Neuronal stem cell (in vitro differentiated cells): ENCODE data around the gene CHRD.

Source experiments
- DNase-seq: peaks from one replicate; pipeline ENCODE4 v3.0.0-alpha.2; 2013; ENCODE audit warnings: low spot score
- H2AFZ ChIP-seq: one replicate; pipeline ENCODE4 v1.6.1; 2013; ENCODE audit warnings: mild to moderate bottlenecking, low read length, inconsistent platforms
- H2AK5ac ChIP-seq: 2 replicates; pipeline ENCODE4 v1.6.1; 2013; ENCODE audit warnings: low read depth, mild to moderate bottlenecking, inconsistent platforms, low read length, moderate library complexity, mixed read lengths
- H2BK120ac ChIP-seq: 2 replicates; pipeline ENCODE4 v1.6.1; 2013; ENCODE audit warnings: low read depth, mild to moderate bottlenecking, inconsistent platforms, low read length, moderate library complexity, mixed read lengths
- H2BK12ac ChIP-seq: one replicate; pipeline ENCODE4 v1.6.1; 2013; ENCODE audit warnings: low read length, inconsistent platforms
- H2BK15ac ChIP-seq: 2 replicates; pipeline ENCODE4 v1.6.1; 2013; ENCODE audit warnings: mild to moderate bottlenecking, low read length, inconsistent platforms, mixed read lengths
- H2BK5ac ChIP-seq: one replicate; pipeline ENCODE4 v1.6.1; 2013; ENCODE audit warnings: inconsistent platforms, mild to moderate bottlenecking, low read length, moderate library complexity
- H3K14ac ChIP-seq: one replicate; pipeline ENCODE4 v1.6.1; 2013; ENCODE audit warnings: low read length, inconsistent platforms
- H3K18ac ChIP-seq: 2 replicates; pipeline ENCODE4 v1.6.1; 2013; ENCODE audit warnings: low read length, inconsistent platforms
- H3K23ac ChIP-seq: 2 replicates; pipeline ENCODE4 v1.6.1; 2013; ENCODE audit warnings: low read depth, mild to moderate bottlenecking, mixed read lengths, low read length, inconsistent platforms; ENCODE audit not compliant: poor library complexity
- H3K27ac ChIP-seq: replicated peaks from 3 replicates; pipeline ENCODE4 v1.5.1; 2013; ENCODE audit warnings: low read length, inconsistent platforms
- H3K27me3 ChIP-seq, 3 experiments: 2 replicates each; pipeline ENCODE4 v1.6.1; 2013; ENCODE audit warnings: low read length in 3 of 3, mild to moderate bottlenecking in 2 of 3, inconsistent platforms in 1 of 3, low read depth in 1 of 3, mixed read lengths in 1 of 3, moderate library complexity in 1 of 3; ENCODE audit not compliant: control insufficient read depth in 3 of 3, insufficient read depth in 3 of 3
- H3K36me3 ChIP-seq, 2 donors: replicated peaks in 1 of 2; 2 replicates each; pipeline ENCODE4 v1.6.1; 2013; ENCODE audit warnings: low read length in 2 of 2; ENCODE audit not compliant: control insufficient read depth in 2 of 2, insufficient read depth in 2 of 2
- H3K4ac ChIP-seq: 2 replicates; pipeline ENCODE4 v1.6.1; 2013; ENCODE audit warnings: inconsistent platforms, mild to moderate bottlenecking, low read length, moderate library complexity
- H3K4me1 ChIP-seq, 2 donors: 1 replicate in 1 of 2; 2 replicates in 1 of 2; pipeline ENCODE4 v1.6.1; 2013; ENCODE audit warnings: low read length in 2 of 2, low read depth in 1 of 2; ENCODE audit not compliant: control insufficient read depth in 2 of 2, insufficient read depth in 1 of 2
- H3K4me2 ChIP-seq: one replicate; pipeline ENCODE4 v1.6.1; 2013; ENCODE audit warnings: mild to moderate bottlenecking, low read length, inconsistent platforms; ENCODE audit not compliant: insufficient read depth, poor library complexity, severe bottlenecking
- H3K4me3 ChIP-seq, 2 donors: 2 replicates each; pipeline ENCODE4 v1.5.1; 2013; ENCODE audit warnings: low read length in 2 of 2, mild to moderate bottlenecking in 2 of 2, inconsistent platforms in 1 of 2, moderate library complexity in 1 of 2
- H3K79me1 ChIP-seq: one replicate; pipeline ENCODE4 v1.6.1; 2013; ENCODE audit warnings: low read depth, mild to moderate bottlenecking, inconsistent platforms, low read length, moderate library complexity
- H3K9ac ChIP-seq: one replicate; pipeline ENCODE4 v1.6.1; 2013; ENCODE audit warnings: mild to moderate bottlenecking, low read depth, low read length, inconsistent platforms; ENCODE audit not compliant: poor library complexity
- H3K9me3 ChIP-seq, 2 donors: replicated peaks in 1 of 2; 2 replicates each; pipeline versions ENCODE3 to v1.6.1; 2013; ENCODE audit warnings: low read length in 2 of 2, mild to moderate bottlenecking in 2 of 2, inconsistent platforms in 1 of 2, low read depth in 1 of 2, mixed read lengths in 1 of 2, moderate library complexity in 1 of 2; ENCODE audit not compliant: control insufficient read depth in 2 of 2, insufficient read depth in 1 of 2
- H4K8ac ChIP-seq: one replicate; pipeline ENCODE4 v1.6.1; 2013; ENCODE audit warnings: low read depth, mild to moderate bottlenecking, inconsistent platforms, low read length, moderate library complexity
- H4K91ac ChIP-seq: one replicate; pipeline ENCODE4 v1.6.1; 2013; ENCODE audit warnings: low read length, low read depth, mild to moderate bottlenecking, inconsistent platforms; ENCODE audit not compliant: poor library complexity
- WGBS, 2 donors: extraction: QIAGEN DNeasy Blood & Tissue Kit; methylation state at CpG; one replicate each; pipeline ENCODE4 v1.1.7; 2013; ENCODE audit warnings: missing lambda C conversion rate in 2 of 2, mixed read lengths in 1 of 2; ENCODE audit not compliant: insufficient read length in 2 of 2, insufficient replicate concordance in 1 of 2; ENCODE audit errors: extremely low coverage in 2 of 2; 5-methylcytosine and 5-hydroxymethylcytosine counted together

CHRD gene

GRCh38 chr3:184380627-184381260 lies 890 bp downstream of the CHRD start:
- no CpG with 5 or more reads among the region's 42 CpGs for WGBS, 2 donors
- DNase-seq = no peak
- peak overlapping the region; percentile 94 for H3K18ac ChIP-seq

GRCh38 chr3:184381261-184382224 lies 1.7 kb downstream of the CHRD start:
- Histone ChIP-seq H3K4ac (no peak overlapping the region), H2BK15ac (peak overlapping the region; percentile 50), H3K23ac (peak overlapping the region; percentile 12), H2AFZ (peak overlapping the region; percentile 84), H2AK5ac (peak overlapping the region; percentile 47), H3K4me2 (peak overlapping the region; percentile 87), H3K27ac (no peak overlapping the region), H3K27me3 (peaks cover 8 to 22% (median 18%) of the 10 kb centered on the region in 3 experiments), H3K79me1 (no peaks in the 10 kb centered on the region), H3K4me3 (peak overlapping the region; percentile 45 to 72), H4K91ac (no peak overlapping the region), H2BK12ac (peak overlapping the region; percentile 14), H4K8ac (no peak overlapping the region), H3K18ac (peak overlapping the region; percentile 91), H3K9me3 (no peaks in the 10 kb centered on the region), H3K36me3 (no peaks in the 10 kb centered on the region), H3K9ac (peak overlapping the region; percentile 71), H2BK5ac (no peak overlapping the region), H3K14ac (no peak overlapping the region), H3K4me1 (peaks cover 26 to 32% of the 10 kb centered on the region in 2 donors), H2BK120ac (no peak overlapping the region)
- no CpG with 5 or more reads among the region's 55 CpGs for WGBS, 2 donors
- no peak for DNase-seq

More at GRCh38 chr3:184380627-184381260, 890 bp downstream of the CHRD start:
- peak overlapping the region; percentile 47 for H2AK5ac ChIP-seq
- peak overlapping the region; percentile 85 for H3K9ac ChIP-seq
- no peak overlapping the region for H4K91ac ChIP-seq
- H3K27me3 ChIP-seq = peaks cover 8 to 22% (median 18%) of the 10 kb centered on the region in 3 experiments
- H3K4me3 ChIP-seq = peak overlapping the region; percentile 45 to 81
- no peak overlapping the region for H3K27ac ChIP-seq
- peak overlapping the region; percentile 81 for H2BK15ac ChIP-seq
- H3K36me3 ChIP-seq = peaks cover 0 to 3% of the 10 kb centered on the region in 2 donors
- peak overlapping the region; percentile 71 for H2BK5ac ChIP-seq
- peak overlapping the region; percentile 87 for H3K4me2 ChIP-seq
- H3K4ac ChIP-seq = peak overlapping the region; percentile 12
- H4K8ac ChIP-seq = no peak overlapping the region
- peak overlapping the region; percentile 12 for H3K23ac ChIP-seq
- H2BK120ac ChIP-seq = no peak overlapping the region
- H3K79me1 ChIP-seq = no peaks in the 10 kb centered on the region
- peak overlapping the region; percentile 91 for H2BK12ac ChIP-seq
- H3K9me3 ChIP-seq = no peaks in the 10 kb centered on the region
- H2AFZ ChIP-seq = peak overlapping the region; percentile 89
- peaks cover 26 to 38% of the 10 kb centered on the region in 2 donors for H3K4me1 ChIP-seq
- H3K14ac ChIP-seq = peak overlapping the region; percentile 90

GRCh38 chr3:184382326-184383032 lies 2.6 kb downstream of the CHRD start:
- H2BK120ac ChIP-seq = no peak overlapping the region
- no peaks in the 10 kb centered on the region for H3K9me3 ChIP-seq
- H3K4me1 ChIP-seq = peaks cover 24 to 29% of the 10 kb centered on the region in 2 donors
- WGBS, 2 donors = no CpG with 5 or more reads among the region's 16 CpGs
- H2AFZ ChIP-seq = no peak overlapping the region
- DNase-seq = no peak
- no peak overlapping the region for H3K4me3 ChIP-seq
- no peak overlapping the region for H4K8ac ChIP-seq
- no peak overlapping the region for H2BK15ac ChIP-seq
- no peak overlapping the region for H2BK12ac ChIP-seq
- no peak overlapping the region for H3K27ac ChIP-seq
- peak overlapping the region; percentile 50 for H3K9ac ChIP-seq
- peak overlapping the region; percentile 47 for H3K14ac ChIP-seq
- peaks cover 8 to 22% (median 18%) of the 10 kb centered on the region in 3 experiments for H3K27me3 ChIP-seq
- H3K4ac ChIP-seq = no peak overlapping the region
- no peak overlapping the region for H2BK5ac ChIP-seq
- peak overlapping the region; percentile 91 for H2AK5ac ChIP-seq
- no peak overlapping the region for H4K91ac ChIP-seq
- H3K23ac ChIP-seq = no peak overlapping the region
- no peaks in the 10 kb centered on the region for H3K36me3 ChIP-seq
- no peaks in the 10 kb centered on the region for H3K79me1 ChIP-seq
- no peak overlapping the region for H3K4me2 ChIP-seq
- H3K18ac ChIP-seq = no peak overlapping the region
